ENCODE results near the gene FLOT1.
"Not testable (repeated sequence)": the region's sequence is repeated elsewhere in the genome, so short reads cannot be mapped to it uniquely, and the experiment has no call there.

FLOT1 gene

DNA sequence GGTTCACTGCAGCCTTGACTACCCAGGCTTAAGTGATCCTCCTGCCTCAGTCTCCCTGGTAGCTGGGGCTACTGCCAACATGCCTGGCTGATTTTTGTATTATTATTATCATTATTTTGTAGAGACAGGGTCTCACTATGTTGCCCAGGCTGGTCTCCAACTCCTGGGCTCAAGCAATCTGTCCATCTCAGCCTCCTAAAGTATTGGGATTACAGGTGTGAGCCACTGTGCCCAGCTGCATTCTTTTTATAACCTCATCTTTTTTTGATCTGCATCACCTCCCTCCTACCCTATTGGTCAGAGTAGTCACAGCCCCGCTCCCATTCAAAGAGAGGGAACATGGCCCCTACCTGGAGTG, 25.4 kb upstream of the FLOT1 start:
- TF ChIP-seq, protein P1, sequence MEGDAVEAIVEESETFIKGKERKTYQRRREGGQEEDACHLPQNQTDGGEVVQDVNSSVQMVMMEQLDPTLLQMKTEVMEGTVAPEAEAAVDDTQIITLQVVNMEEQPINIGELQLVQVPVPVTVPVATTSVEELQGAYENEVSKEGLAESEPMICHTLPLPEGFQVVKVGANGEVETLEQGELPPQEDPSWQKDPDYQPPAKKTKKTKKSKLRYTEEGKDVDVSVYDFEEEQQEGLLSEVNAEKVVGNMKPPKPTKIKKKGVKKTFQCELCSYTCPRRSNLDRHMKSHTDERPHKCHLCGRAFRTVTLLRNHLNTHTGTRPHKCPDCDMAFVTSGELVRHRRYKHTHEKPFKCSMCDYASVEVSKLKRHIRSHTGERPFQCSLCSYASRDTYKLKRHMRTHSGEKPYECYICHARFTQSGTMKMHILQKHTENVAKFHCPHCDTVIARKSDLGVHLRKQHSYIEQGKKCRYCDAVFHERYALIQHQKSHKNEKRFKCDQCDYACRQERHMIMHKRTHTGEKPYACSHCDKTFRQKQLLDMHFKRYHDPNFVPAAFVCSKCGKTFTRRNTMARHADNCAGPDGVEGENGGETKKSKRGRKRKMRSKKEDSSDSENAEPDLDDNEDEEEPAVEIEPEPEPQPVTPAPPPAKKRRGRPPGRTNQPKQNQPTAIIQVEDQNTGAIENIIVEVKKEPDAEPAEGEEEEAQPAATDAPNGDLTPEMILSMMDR (IDR thresholded peaks at IDR 0.05; ENCODE audit: insufficient read depth, low read length, poor library complexity, severe bottlenecking) = no peak
- TF ChIP-seq EZH2phosphoT487 (conservative IDR thresholded peaks at IDR 0.05; ENCODE audit: low read length) = no peak
- Histone ChIP-seq H3K36me3 (ENCODE audit: low read length) (no peaks in the 10 kb centered on the region), H2AFZ (ENCODE audit: low read depth, low read length, severe bottlenecking) (no peak overlapping the region), H3K9me2 (replicated peaks; ENCODE audit: insufficient read depth, low read length) (no peaks in the 10 kb centered on the region), H3F3A (ENCODE audit: insufficient read depth) (no peaks in the 10 kb centered on the region), H3K27me3 (ENCODE audit: low read length) (no peaks in the 10 kb centered on the region), H3K4me2 (ENCODE audit: low read depth, low read length, poor library complexity, severe bottlenecking) (no peak overlapping the region), H3K27ac (ENCODE audit: low read depth, low read length) (no peak overlapping the region), H3K4me3 (ENCODE audit: insufficient read depth, low read length, poor library complexity, severe bottlenecking) (no peak overlapping the region), H3K9ac (ENCODE audit: low read length) (no peak overlapping the region), H3K79me2 (ENCODE audit: insufficient read depth, low read length) (no peaks in the 10 kb centered on the region), H3K9me3 (ENCODE audit: insufficient read depth, low read length) (no peaks in the 10 kb centered on the region), H4K20me1 (ENCODE audit: low read depth, low read length) (no peaks in the 10 kb centered on the region)

DNA sequence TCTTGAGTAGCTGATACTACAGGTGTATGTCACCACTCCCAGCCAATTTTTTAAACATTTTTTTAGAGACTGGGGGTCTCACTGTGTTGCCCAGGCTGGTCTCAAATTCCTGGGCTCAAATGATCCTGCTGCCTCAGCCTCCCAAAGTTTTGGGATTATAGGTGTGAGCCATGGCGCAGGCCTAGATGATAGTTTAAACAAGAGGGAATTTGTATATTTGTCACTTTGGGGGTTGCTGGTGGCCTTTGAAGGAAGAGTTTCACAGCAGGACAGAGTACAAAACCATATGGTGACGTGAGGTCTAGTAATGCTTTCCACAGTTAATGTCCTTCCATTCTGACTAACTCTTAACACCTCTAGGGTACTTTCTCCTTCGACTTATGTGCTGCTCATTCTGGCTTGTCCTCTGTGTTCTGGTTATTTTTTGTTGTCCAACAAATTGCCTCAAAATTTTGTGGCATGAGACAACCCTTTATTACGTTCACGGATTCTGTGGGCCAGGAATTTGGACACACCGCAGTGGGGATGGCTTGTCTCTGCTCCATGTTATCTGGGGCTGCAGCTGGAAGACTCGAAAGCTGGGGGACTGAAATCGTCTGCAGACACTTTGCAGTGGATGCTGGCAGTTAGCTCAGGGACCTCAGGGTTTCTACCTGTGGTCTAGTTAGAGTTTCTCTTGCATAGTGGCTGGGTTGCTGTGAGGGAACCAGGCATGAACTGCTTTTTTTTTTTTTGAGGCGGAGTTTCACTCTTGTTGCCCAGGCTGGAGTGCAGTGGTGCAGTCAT, 24.9 kb upstream of the FLOT1 start:
- no peak overlapping the region for H3K4me2 ChIP-seq (ENCODE audit: low read depth, low read length, poor library complexity, severe bottlenecking)
- no peak overlapping the region for H3K9ac ChIP-seq (ENCODE audit: low read length)
- no peaks in the 10 kb centered on the region for H3K27me3 ChIP-seq (ENCODE audit: low read length)
- no peaks in the 10 kb centered on the region for H3K36me3 ChIP-seq (ENCODE audit: low read length)
- no peaks in the 10 kb centered on the region for H3K9me3 ChIP-seq (ENCODE audit: insufficient read depth, low read length)
- H3K9me2 ChIP-seq (replicated peaks; ENCODE audit: insufficient read depth, low read length) = no peaks in the 10 kb centered on the region
- no peaks in the 10 kb centered on the region for H4K20me1 ChIP-seq (ENCODE audit: low read depth, low read length)
- H3F3A ChIP-seq (ENCODE audit: insufficient read depth) = no peaks in the 10 kb centered on the region
- H3K27ac ChIP-seq (ENCODE audit: low read depth, low read length) = no peak overlapping the region
- TF ChIP-seq, protein P1 (IDR thresholded peaks at IDR 0.05; ENCODE audit: insufficient read depth, low read length, poor library complexity, severe bottlenecking) = no peak
- TF ChIP-seq EZH2phosphoT487 (conservative IDR thresholded peaks at IDR 0.05; ENCODE audit: low read length) = no peak
- H3K4me3 ChIP-seq (ENCODE audit: insufficient read depth, low read length, poor library complexity, severe bottlenecking) = no peak overlapping the region
- H3K79me2 ChIP-seq (ENCODE audit: insufficient read depth, low read length) = no peaks in the 10 kb centered on the region
- H2AFZ ChIP-seq (ENCODE audit: low read depth, low read length, severe bottlenecking) = no peak overlapping the region

DNA sequence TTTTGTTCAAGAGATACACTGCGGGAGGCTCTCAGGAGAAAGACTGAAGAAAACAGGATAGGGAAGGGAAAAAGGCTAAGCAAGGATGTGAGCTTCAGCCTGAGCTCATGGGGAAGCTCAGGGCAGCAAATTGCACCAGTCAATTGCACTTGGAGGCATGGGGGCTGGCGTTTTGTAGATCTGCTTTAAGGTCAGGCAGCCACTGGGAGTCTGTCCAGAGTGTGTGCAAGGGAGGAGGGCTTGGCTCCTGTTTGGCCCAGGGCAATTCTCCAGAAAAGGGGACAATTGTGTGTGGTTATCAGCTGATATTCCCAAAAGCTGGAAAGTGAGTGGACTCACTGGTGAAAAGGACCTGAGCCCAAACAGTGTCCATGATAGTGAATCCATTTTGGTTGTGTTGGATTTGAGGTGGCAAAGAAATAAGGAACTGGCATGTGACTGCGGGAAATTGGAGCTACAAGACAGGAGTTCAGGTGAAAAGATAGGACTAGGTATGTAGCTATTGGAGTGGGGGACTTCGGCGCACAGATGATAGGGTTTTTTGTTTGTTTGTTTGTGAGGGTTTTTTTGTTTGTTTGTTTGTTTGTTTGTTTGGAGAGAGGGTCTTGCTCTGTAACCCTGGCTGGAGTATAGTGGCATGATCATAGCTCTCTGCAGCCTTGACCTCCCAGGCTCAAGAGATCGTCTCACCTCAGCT, 24.1 kb upstream of the FLOT1 start:
- no peak overlapping the region for H3K4me2 ChIP-seq (ENCODE audit: low read depth, low read length, poor library complexity, severe bottlenecking)
- no peaks in the 10 kb centered on the region for H3K27me3 ChIP-seq (ENCODE audit: low read length)
- no peaks in the 10 kb centered on the region for H3F3A ChIP-seq (ENCODE audit: insufficient read depth)
- H2AFZ ChIP-seq (ENCODE audit: low read depth, low read length, severe bottlenecking) = no peak overlapping the region
- H3K9me3 ChIP-seq (ENCODE audit: insufficient read depth, low read length) = no peaks in the 10 kb centered on the region
- H3K79me2 ChIP-seq (ENCODE audit: insufficient read depth, low read length) = no peaks in the 10 kb centered on the region
- H3K27ac ChIP-seq (ENCODE audit: low read depth, low read length) = no peak overlapping the region
- no peaks in the 10 kb centered on the region for H4K20me1 ChIP-seq (ENCODE audit: low read depth, low read length)
- no peaks in the 10 kb centered on the region for H3K9me2 ChIP-seq (replicated peaks; ENCODE audit: insufficient read depth, low read length)
- no peaks in the 10 kb centered on the region for H3K36me3 ChIP-seq (ENCODE audit: low read length)
- TF ChIP-seq, protein P1 (IDR thresholded peaks at IDR 0.05; ENCODE audit: insufficient read depth, low read length, poor library complexity, severe bottlenecking) = no peak
- TF ChIP-seq EZH2phosphoT487 (conservative IDR thresholded peaks at IDR 0.05; ENCODE audit: low read length) = no peak
- no peak overlapping the region for H3K4me3 ChIP-seq (ENCODE audit: insufficient read depth, low read length, poor library complexity, severe bottlenecking)
- no peak overlapping the region for H3K9ac ChIP-seq (ENCODE audit: low read length)

DNA sequence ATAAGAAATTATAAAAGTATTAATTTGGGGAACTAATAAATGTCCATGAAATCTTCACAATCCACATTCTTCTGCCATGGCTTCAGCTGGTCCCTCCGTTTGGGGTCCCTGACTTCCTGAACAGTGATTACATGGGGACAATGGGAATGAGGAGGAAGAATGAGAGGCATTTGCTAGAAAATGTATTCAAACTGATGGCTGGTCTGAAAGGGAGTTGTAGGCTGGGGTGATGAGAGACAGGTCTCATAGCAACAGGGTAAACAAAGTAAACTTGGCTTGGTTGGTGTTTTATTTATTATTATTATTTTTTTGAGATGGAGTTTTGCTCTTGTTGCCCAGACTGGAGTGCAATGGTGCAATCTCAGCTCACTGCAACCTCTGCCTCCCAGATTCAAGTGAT, 23.0 kb upstream of the FLOT1 start:
- H3K9me2 ChIP-seq (replicated peaks; ENCODE audit: insufficient read depth, low read length); H3K79me2 ChIP-seq (ENCODE audit: insufficient read depth, low read length); H2AFZ ChIP-seq (ENCODE audit: low read depth, low read length, severe bottlenecking); H3K9me3 ChIP-seq (ENCODE audit: insufficient read depth, low read length); H3K27me3 ChIP-seq (ENCODE audit: low read length); H3K36me3 ChIP-seq (ENCODE audit: low read length); H3K4me3 ChIP-seq (ENCODE audit: insufficient read depth, low read length, poor library complexity, severe bottlenecking); H3K9ac ChIP-seq (ENCODE audit: low read length); H3K27ac ChIP-seq (ENCODE audit: low read depth, low read length); H4K20me1 ChIP-seq (ENCODE audit: low read depth, low read length); H3K4me2 ChIP-seq (ENCODE audit: low read depth, low read length, poor library complexity, severe bottlenecking); H3F3A ChIP-seq (ENCODE audit: insufficient read depth): not testable (repeated sequence)

DNA sequence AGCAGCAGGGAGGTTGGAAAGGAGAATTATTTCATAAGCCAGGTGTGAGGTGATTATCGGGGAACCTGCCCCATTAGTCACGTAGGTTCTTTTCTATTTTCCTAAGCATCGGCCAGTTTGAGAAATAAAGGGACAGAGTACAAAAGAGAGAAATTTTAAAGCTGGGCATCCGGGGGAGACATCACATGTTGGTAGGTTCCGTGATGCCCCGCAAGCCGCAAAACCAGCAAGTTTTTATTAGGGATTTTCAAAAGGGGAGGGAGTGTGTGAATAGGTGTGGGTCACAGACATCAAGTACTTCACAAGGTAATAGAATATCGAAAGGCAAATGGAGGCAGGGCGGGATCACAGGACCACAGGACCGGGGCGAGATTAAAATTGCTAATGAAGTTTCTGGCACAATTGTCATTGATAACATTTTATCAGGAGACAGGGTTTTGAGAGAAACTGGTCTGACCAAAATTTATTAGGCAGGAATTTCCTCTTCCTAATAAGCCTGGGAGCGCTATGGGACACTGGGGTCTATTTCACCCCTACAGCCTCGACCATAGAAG, 22.1 kb upstream of the FLOT1 start:
- H3K36me3 ChIP-seq (ENCODE audit: low read length); H3K9me3 ChIP-seq (ENCODE audit: insufficient read depth, low read length); H3K4me2 ChIP-seq (ENCODE audit: low read depth, low read length, poor library complexity, severe bottlenecking); H3K27me3 ChIP-seq (ENCODE audit: low read length); H3K9me2 ChIP-seq (replicated peaks; ENCODE audit: insufficient read depth, low read length); H3K9ac ChIP-seq (ENCODE audit: low read length); H3F3A ChIP-seq (ENCODE audit: insufficient read depth); H3K79me2 ChIP-seq (ENCODE audit: insufficient read depth, low read length); H4K20me1 ChIP-seq (ENCODE audit: low read depth, low read length); H3K4me3 ChIP-seq (ENCODE audit: insufficient read depth, low read length, poor library complexity, severe bottlenecking); H2AFZ ChIP-seq (ENCODE audit: low read depth, low read length, severe bottlenecking); H3K27ac ChIP-seq (ENCODE audit: low read depth, low read length): not testable (repeated sequence)

Measured in SU-DHL-6 (cell line).